Activated CD8-positive, alpha-beta memory T cell treated with anti-CD3 and anti-CD28 coated beads, Interleukin-2, amount 50 U/mL, for 48 hours (primary cell): ENCODE results near the gene SLC9A3.
"Not testable (repeated sequence)": the region's sequence is repeated elsewhere in the genome, so short reads cannot be mapped to it uniquely, and the experiment has no call there.

Source experiments
- DNase-seq: peaks from one replicate; pipeline ENCODE4 v3.0.0-alpha.2; 2020

The SLC9A3 gene

DNA sequence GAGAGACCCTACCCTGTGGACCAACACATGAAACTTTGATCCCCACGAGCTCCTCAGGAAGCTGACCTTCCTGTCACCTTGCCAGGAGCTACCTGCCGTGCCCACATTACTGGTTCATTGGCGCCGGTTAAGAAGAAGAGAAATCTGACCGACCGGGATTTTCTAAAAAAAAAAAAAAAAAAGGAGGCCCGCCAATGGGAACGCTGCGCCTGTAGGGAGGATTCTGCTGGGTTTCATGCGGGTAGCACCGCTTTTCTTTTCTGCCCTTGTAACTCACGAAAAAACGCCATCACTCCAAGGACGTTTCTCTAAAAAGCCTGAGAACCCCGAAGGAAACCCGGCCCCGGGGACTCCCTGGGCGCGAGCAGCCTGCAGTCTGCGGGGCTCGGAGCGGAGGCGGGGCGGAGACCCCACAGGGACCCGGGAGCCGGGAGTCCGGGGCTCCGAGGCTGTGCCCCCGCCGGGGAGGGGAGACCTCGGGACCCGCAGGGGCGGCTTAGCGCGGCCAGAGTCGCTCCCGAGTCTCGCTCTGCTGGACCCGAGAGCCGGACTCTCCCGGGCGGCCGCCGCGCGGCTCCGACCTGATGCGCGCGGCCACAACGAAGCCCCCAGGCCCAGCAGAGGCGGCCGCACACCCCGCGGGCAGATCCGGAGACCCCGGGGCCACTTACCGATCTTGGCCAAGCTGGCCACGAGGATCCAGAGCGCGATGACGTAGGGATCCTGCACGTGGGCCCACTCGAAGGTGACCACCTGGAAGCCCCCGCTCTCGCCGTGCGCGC is 617 bp downstream of the SLC9A3 start:
- no peak for DNase-seq

DNA sequence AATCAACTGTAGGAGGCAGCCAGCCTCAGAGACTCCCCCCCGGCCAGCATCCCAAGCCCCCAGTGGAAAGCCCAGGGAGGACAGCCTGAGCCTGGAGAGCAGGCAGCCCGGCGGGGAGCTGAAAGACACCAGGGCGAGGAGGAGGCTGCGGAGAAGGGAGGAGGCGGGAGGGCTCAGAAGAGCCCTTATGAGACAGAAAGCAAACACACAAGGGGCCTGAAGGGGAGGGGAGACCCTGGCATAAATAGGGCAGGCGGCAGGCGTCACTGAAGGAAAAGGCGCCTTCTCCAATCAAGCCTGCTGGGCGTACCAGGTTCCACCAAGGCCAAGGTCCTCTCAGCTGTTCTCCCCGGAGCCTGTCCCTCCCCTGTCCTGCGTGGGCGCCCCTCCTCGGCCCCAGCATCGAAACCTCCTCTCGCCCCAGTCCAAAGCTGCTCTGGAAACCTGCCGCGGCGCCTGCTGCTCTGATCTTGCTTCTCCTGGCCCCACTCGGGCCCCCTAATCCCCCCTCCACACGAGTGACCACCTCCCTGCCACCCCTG is 1.3 kb downstream of the SLC9A3 start:
- no peak for DNase-seq

- no peak for DNase-seq
Measured at GRCh38 chr5:522116-522515, 2.1 kb downstream of the SLC9A3 start.

- DNase-seq, result no peak
Measured at GRCh38 chr5:521680-522079, 2.6 kb downstream of the SLC9A3 start.

DNA sequence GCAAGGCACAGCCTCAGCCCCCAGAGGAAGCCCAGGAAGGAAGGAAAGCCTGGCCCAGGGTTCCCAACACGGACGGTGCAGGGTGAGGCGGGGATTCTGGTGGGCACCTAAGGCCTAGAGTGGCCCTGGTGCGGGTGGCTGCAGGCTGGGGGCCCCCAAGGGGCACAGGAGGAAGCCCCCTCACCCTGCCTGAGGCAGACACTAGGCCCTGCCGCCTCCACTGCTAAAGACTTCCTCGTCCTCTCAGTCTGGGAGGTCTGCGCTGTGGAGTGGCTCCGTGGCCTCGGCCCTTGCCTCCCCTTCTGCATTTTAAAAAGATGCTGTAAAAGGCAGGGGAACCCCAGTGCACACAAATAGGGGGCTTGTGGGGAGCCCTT is 3.4 kb downstream of the SLC9A3 start:
- DNase-seq, result no peak

DNA sequence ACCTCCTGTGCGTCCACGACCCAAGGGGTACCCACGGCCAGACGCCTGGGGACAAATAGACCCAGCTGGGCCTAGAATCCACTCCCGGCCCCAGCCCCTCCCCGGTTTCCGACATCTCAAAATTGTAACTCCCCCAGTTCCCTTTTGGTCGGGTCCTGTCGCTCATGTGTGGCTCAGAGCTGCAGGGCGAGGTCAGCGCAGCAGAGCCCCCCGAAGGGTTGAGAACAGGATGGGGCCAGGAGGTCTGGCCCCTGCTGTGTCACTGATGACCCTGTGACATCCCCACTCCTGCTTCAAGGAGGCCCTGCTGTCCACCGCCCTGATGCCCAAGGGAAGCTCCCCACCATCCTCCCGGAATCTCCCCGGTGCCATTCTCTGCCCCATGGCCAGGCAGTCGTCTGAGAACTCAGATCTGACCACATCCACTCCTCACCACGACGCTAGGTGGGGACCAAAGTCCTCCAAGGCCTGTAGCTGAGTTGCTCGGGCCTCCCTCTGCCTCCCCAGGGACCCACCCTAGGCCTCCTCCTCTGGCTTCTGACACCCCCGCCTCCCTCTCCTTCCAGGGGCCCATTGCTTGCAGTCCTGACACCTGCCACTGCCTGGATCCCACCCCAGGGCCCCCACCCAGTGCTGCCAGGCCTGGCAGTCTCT is 3.9 kb downstream of the SLC9A3 start:
- no peak for DNase-seq

GRCh38 chr5:518721-519120 is 5.5 kb downstream of the SLC9A3 start:
- no peak for DNase-seq

GRCh38 chr5:517535-518100 is 6.6 kb downstream of the SLC9A3 start:
- no peak for DNase-seq

GRCh38 chr5:516980-517379 is 7.3 kb downstream of the SLC9A3 start:
- DNase-seq, result no peak

- no peak for DNase-seq
Measured at GRCh38 chr5:516338-516925, 7.8 kb downstream of the SLC9A3 start.

DNA sequence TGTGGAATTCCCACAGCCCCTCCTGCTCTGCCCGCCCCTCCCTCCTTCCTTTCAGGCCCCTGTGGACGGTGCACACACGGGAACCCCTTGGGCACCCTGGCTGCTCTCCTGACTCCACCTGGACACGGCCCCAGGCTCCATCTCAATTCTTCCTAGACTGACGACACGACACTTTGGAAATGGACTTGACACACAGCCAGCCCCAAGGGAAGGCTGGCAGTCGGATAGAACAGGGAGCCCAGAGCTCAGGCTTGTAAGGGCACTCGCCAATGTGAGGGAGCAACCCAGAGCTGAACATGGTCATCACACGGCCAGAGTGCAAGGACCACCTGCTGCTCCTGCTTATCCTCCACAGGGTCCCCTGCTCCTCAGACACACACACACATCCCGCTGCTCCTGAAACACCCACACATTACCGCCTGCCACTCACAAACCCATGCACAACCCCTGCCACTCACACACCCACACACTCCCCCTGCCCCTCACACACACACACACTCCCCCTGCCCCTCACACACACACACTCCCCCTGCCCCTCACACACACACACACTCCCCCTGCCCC is 8.9 kb downstream of the SLC9A3 start:
- no peak for DNase-seq

DNA sequence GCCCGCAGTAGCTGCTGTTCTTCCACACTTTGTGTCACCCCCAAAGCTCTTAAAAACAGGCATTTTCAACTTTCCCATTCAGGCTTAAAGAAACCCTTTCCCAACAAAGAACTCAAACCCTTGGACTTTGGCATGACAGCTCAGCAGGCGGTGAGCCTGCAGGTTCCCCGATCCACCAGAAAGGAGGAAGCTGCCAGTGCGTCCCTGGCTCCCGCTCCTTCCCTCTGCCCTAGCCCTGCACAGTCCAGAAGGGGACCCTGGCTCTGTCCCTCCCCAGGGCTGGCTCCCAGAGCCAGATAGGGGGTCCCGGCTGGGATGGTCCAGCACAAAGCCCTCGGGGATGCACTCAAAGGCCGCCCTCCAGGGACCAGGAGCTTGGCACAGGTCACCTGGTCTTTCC is 9.6 kb downstream of the SLC9A3 start:
- no peak for DNase-seq

GRCh38 chr5:514101-514485 is 10.2 kb downstream of the SLC9A3 start:
- DNase-seq, result no peak

DNA sequence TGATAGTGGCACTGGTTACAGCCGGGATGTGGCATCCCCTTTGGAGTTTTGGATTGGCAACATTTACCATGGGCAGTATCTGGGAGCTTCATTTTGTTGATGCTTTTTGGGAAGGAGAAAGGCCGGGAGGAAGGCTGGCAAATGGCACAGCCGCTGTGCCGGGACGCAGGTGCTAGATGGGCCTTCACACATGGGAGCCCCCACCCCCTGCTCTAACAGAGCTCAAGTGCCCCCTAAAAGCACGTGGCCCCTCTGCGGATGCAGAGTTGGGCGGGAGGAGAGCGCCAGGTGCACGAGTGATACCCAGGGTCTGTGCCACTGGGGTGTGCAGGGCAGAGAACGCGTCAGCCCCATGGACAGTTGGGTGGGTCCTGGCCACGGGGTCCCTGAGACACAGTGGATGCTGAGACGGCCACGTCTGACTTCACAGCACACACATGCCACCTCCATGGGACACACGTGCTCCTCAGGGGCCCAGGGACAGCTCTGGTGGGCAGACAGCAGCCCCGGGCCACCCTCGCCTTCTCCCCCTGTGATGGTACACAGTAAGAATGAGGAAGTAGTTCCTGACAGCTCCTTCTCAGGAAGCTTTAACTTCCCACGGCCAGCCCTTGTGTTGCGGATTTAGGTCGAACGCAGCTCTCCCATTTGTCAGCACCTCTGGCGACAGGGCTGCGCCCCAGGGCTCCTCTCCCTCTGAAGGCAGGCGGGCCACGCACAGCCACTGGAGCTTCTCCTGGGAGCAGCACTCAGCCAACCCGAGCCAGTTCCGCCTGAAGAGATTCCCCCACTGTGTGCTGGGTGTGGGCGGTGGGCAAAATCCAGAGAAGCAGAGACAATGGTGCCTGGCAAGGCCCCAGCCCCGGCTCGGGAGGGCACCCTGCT is 10.8 kb downstream of the SLC9A3 start:
- no peak for DNase-seq

- no peak for DNase-seq
Measured at GRCh38 chr5:511476-511875, 12.8 kb downstream of the SLC9A3 start.

DNA sequence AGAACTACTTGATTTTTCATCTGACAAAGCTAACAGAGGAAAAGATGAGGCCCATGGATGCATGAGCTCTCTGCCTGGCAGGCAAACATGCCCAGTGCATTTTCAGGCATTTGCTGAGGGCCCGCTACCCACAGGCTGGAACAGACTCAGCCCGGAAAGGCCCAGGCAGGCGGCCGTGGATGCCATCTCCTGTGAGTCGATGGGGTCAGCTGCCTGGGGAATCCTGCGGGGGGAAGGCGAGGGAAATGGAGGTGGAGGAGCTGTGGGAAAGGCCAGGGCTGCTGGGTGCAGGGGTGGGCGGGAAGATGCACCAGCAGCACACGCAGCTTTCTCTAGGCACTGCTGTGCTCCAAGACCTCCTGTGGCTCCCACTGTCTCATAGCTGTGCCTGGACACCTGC is 13.7 kb downstream of the SLC9A3 start:
- no peak for DNase-seq

DNA sequence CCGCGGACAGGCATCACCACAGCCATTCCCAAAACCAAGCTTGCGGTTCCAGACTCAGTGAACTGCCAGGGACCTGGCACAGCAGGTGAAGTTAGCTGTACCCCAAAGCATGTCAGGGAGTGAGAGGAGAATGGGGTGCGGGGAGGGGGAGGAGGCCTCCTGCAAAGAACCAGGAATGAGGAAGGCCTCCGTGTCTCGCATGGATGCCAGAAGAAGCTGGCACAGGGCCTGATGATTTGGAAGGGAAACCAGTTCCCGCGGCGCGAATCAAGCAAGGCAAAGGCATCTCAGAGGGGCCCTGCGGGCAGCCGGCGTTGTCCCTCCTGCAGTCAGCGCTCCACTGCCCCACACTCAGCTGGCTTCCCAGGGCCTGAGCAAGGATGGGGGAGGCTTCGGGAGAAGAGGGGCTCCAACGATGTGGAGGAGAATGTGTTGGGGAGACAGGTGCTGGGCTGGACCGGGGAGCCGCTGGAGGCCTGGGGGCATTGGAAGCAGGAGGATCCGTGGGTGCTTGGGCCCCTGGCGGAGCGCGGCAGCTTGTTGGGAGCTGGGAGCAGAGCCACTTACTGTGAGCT is 14.6 kb downstream of the SLC9A3 start:
- DNase-seq, result no peak

DNA sequence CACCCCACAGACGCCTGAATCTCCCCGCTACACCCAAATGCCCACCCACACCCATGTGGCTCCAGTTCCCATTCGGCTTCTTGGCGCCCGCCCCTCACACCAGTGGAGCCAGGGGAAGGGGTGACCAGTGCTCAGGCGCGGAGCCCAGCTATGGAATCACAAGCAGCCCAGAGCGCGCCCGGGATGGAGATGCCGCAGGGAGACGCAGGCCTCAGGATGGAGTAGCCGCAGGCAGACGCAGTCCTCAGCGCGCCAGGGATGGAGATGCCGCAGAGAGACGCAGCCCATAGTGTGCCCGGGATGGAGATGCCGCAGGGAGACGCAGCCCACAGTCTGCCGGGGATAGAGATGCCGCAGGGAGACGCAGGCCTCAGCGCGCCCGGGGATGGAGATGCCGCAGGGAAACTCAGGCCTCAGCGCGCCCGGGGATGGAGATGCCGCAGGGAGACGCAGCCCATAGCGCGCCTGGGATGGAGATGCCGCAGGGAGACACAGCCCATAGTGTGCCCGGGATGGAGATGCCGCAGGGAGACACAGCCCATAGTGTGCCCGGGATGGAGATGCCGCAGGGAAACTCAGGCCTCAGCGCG is 16.2 kb downstream of the SLC9A3 start:
- DNase-seq, result not testable (repeated sequence)

GRCh38 chr5:505951-506525 is 18.2 kb downstream of the SLC9A3 start:
- no peak for DNase-seq

- DNase-seq, result no peak
Measured at GRCh38 chr5:504326-505154, 19.7 kb downstream of the SLC9A3 start.
